ENCODE data around the gene C22orf39.

GRCh38 chr22:19396934-19397733 is 50.4 kb downstream of the C22orf39 start:
- TF ChIP-seq CTCF (conservative IDR thresholded peaks at IDR 0.05 in 1 of 2, IDR thresholded peaks at IDR 0.05 in 1 of 2; ENCODE audit: extremely low read depth in 1 of 2, insufficient read depth in 1 of 2, low read depth in 1 of 2, low read length in 2 of 2) (no peak), EZH2 (IDR thresholded peaks at IDR 0.05; ENCODE audit: borderline replicate concordance, low read length) (no peak)

Measured in mammary epithelial cell (primary cell).